Measurements from ENCODE around the gene TTC21B. TPM values are rescaled to one million over a fixed set of nuclear protein-coding genes. Genes with fewer than 3 reads are reported as not detected.
A peak's percentile ranks its signal among the peaks of the same experiment; 100 is the strongest.

The TTC21B gene
- total RNA-seq, 1 donor from 2014 or later = 10.0 TPM

GRCh38 chr2:165827016-165827920, 126.3 kb downstream of the TTC21B start:
- FAIRE-seq = no peak
- Histone ChIP-seq H3K27me3 (ENCODE audit: control insufficient read depth, insufficient read depth, low read length) (no peaks in the 10 kb centered on the region), H3K36me3 (ENCODE audit: control insufficient read depth, insufficient read depth, low read length) (no peaks in the 10 kb centered on the region), H3K4me3 (ENCODE audit: low read depth, low read length) (no peak overlapping the region)
- no peak for TF ChIP-seq CTCF (IDR thresholded peaks at IDR 0.05; ENCODE audit: insufficient read depth, low read length, severe bottlenecking)
- no peak for DNase-seq (ENCODE audit: low read depth)

GRCh38 chr2:165825041-165825440, 128.5 kb downstream of the TTC21B start:
- peak; percentile 23 for DNase-seq (ENCODE audit: low read depth)
- FAIRE-seq = no peak
- no peaks in the 10 kb centered on the region for H3K27me3 ChIP-seq (ENCODE audit: control insufficient read depth, insufficient read depth, low read length)
- H3K36me3 ChIP-seq (ENCODE audit: control insufficient read depth, insufficient read depth, low read length) = no peaks in the 10 kb centered on the region
- no peak overlapping the region for H3K4me3 ChIP-seq (ENCODE audit: low read depth, low read length)
- no peak for TF ChIP-seq CTCF (IDR thresholded peaks at IDR 0.05; ENCODE audit: insufficient read depth, low read length, severe bottlenecking)

Other genes with a start within 250 kb of the TTC21B start
- gene GALNT3, start 159.5 kb downstream of the TTC21B start, total RNA-seq = 56.7 and 59.5 TPM in 2 replicates
- gene SCN1A, start 174.2 kb upstream of the TTC21B start, total RNA-seq = not detected in 2 replicates